Activated T-cell treated with anti-CD3 and anti-CD28 coated beads, Interleukin-2, amount 50 U/mL, for 24 hours (primary cell): ENCODE data around the gene NAA10.

Source experiments
- DNase-seq: peaks from one replicate; pipeline ENCODE4 v3.0.0-alpha.2; 2020
- H3K27ac Mint-ChIP-seq: 2 replicates; pipeline ENCODE4 v1.8.0; 2020; ENCODE audit warnings: mild to moderate bottlenecking, mixed read lengths
- H3K27me3 Mint-ChIP-seq: 2 replicates; pipeline ENCODE4 v1.8.0; 2020; ENCODE audit warnings: mixed read lengths
- H3K36me3 Mint-ChIP-seq: 2 replicates; pipeline ENCODE4 v1.8.0; 2020; ENCODE audit warnings: low read depth, mixed read lengths
- H3K4me1 Mint-ChIP-seq: 2 replicates; pipeline ENCODE4 v1.8.0; 2020; ENCODE audit warnings: low read depth, mixed read lengths
- H3K4me3 Mint-ChIP-seq: 2 replicates; pipeline ENCODE4 v1.8.0; 2020; ENCODE audit warnings: mild to moderate bottlenecking, moderate library complexity, mixed read lengths
- H3K9me3 Mint-ChIP-seq: 2 replicates; pipeline ENCODE4 v1.8.0; 2020; ENCODE audit warnings: mixed read lengths

NAA10 gene

GRCh38 chrX:153931748-153932147 is 3.1 kb downstream of the NAA10 start:
- Mint-ChIP-seq H3K27ac (peak overlapping the region; percentile 81), H3K4me1 (peaks cover 50% of the 10 kb centered on the region), H3K4me3 (peak overlapping the region; percentile 0), H3K27me3 (peaks cover 6% of the 10 kb centered on the region), H3K9me3 (no peaks in the 10 kb centered on the region), H3K36me3 (peaks cover 61% of the 10 kb centered on the region)
- no peak for DNase-seq

GRCh38 chrX:153931151-153931550 is 3.7 kb downstream of the NAA10 start:
- Mint-ChIP-seq H3K9me3 (no peaks in the 10 kb centered on the region), H3K4me1 (peaks cover 52% of the 10 kb centered on the region), H3K4me3 (no peak overlapping the region), H3K36me3 (peaks cover 61% of the 10 kb centered on the region), H3K27ac (peak overlapping the region; percentile 81), H3K27me3 (peaks cover 3% of the 10 kb centered on the region)
- no peak for DNase-seq

GRCh38 chrX:153930011-153930910 is 4.6 kb downstream of the NAA10 start:
- peaks cover 66% of the 10 kb centered on the region for H3K36me3 Mint-ChIP-seq
- H3K4me1 Mint-ChIP-seq, result peaks cover 52% of the 10 kb centered on the region
- peaks cover 3% of the 10 kb centered on the region for H3K27me3 Mint-ChIP-seq
- no peak for DNase-seq
- no peaks in the 10 kb centered on the region for H3K9me3 Mint-ChIP-seq
- H3K4me3 Mint-ChIP-seq, result no peak overlapping the region
- peak overlapping the region; percentile 74 for H3K27ac Mint-ChIP-seq

- peaks cover 3% of the 10 kb centered on the region for H3K27me3 Mint-ChIP-seq
- DNase-seq, result no peak
- peaks cover 73% of the 10 kb centered on the region for H3K36me3 Mint-ChIP-seq
- peaks cover 59% of the 10 kb centered on the region for H3K4me1 Mint-ChIP-seq
- H3K4me3 Mint-ChIP-seq, result peak overlapping the region; percentile 81
- H3K27ac Mint-ChIP-seq, result peak overlapping the region; percentile 71
- H3K9me3 Mint-ChIP-seq, result no peaks in the 10 kb centered on the region
These were observed 5.3 kb downstream of the NAA10 start for GRCh38 chrX:153929576-153929975.

GRCh38 chrX:153928846-153929245 is 6.0 kb downstream of the NAA10 start:
- peak overlapping the region; percentile 85 for H3K27ac Mint-ChIP-seq
- H3K4me1 Mint-ChIP-seq, result peaks cover 63% of the 10 kb centered on the region

GRCh38 chrX:153927922-153928760 is 6.7 kb downstream of the NAA10 start:
- Mint-ChIP-seq H3K27me3 (peaks cover 7% of the 10 kb centered on the region), H3K4me1 (peaks cover 67% of the 10 kb centered on the region), H3K27ac (peak overlapping the region; percentile 97), H3K4me3 (peak overlapping the region; percentile 86), H3K9me3 (no peaks in the 10 kb centered on the region), H3K36me3 (peaks cover 75% of the 10 kb centered on the region)
- DNase-seq, result peak; percentile 95

More at GRCh38 chrX:153928846-153929245, 6.0 kb downstream of the NAA10 start:
- H3K4me3 Mint-ChIP-seq, result peak overlapping the region; percentile 81
- no peak for DNase-seq
- no peaks in the 10 kb centered on the region for H3K9me3 Mint-ChIP-seq
- peaks cover 3% of the 10 kb centered on the region for H3K27me3 Mint-ChIP-seq
- H3K36me3 Mint-ChIP-seq, result peaks cover 74% of the 10 kb centered on the region

- Mint-ChIP-seq H3K36me3 (peaks cover 73% of the 10 kb centered on the region), H3K27ac (peak overlapping the region; percentile 97), H3K4me1 (peaks cover 71% of the 10 kb centered on the region), H3K4me3 (peak overlapping the region; percentile 86), H3K27me3 (peaks cover 9% of the 10 kb centered on the region), H3K9me3 (no peaks in the 10 kb centered on the region)
- DNase-seq, result no peak
These were observed 7.2 kb downstream of the NAA10 start for GRCh38 chrX:153927672-153927921.

- H3K36me3 Mint-ChIP-seq, result peaks cover 71% of the 10 kb centered on the region
- DNase-seq, result peak; percentile 80
- peaks cover 76% of the 10 kb centered on the region for H3K4me1 Mint-ChIP-seq
- peak overlapping the region; percentile 97 for H3K27ac Mint-ChIP-seq
- peaks cover 12% of the 10 kb centered on the region for H3K27me3 Mint-ChIP-seq
- no peaks in the 10 kb centered on the region for H3K9me3 Mint-ChIP-seq
- H3K4me3 Mint-ChIP-seq, result peak overlapping the region; percentile 86
These were observed 7.8 kb downstream of the NAA10 start for GRCh38 chrX:153926858-153927671.

- no peaks in the 10 kb centered on the region for H3K9me3 Mint-ChIP-seq
- peaks cover 69% of the 10 kb centered on the region for H3K36me3 Mint-ChIP-seq
- no peak for DNase-seq
- peak overlapping the region; percentile 86 for H3K4me3 Mint-ChIP-seq
- H3K27ac Mint-ChIP-seq, result peak overlapping the region; percentile 97
- H3K27me3 Mint-ChIP-seq, result peaks cover 12% of the 10 kb centered on the region
- H3K4me1 Mint-ChIP-seq, result peaks cover 78% of the 10 kb centered on the region
These were observed 8.3 kb downstream of the NAA10 start for GRCh38 chrX:153926552-153926857.

- no peaks in the 10 kb centered on the region for H3K9me3 Mint-ChIP-seq
- H3K4me1 Mint-ChIP-seq, result peaks cover 76% of the 10 kb centered on the region
- H3K27me3 Mint-ChIP-seq, result peaks cover 13% of the 10 kb centered on the region
- DNase-seq, result peak; percentile 72
- peak within 1 kb of the TSS; percentile 97 for H3K27ac Mint-ChIP-seq
- peak within 1 kb of the TSS; percentile 91 for H3K4me3 Mint-ChIP-seq
- peaks cover 64% of the 10 kb centered on the region for H3K36me3 Mint-ChIP-seq
These were observed 8.9 kb downstream of the NAA10 start, which contains the start of gene ARHGAP4 for GRCh38 chrX:153925739-153926551. ARHGAP4 (minus strand) TSS chrX:153926264; CDS start chrX:153926202, 62 bp downstream.

- H3K4me1 Mint-ChIP-seq, result peaks cover 72% of the 10 kb centered on the region
- DNase-seq, result no peak
- H3K27ac Mint-ChIP-seq, result peak overlapping the region; percentile 97
- H3K36me3 Mint-ChIP-seq, result peaks cover 63% of the 10 kb centered on the region
- peaks cover 14% of the 10 kb centered on the region for H3K27me3 Mint-ChIP-seq
- no peaks in the 10 kb centered on the region for H3K9me3 Mint-ChIP-seq
- H3K4me3 Mint-ChIP-seq, result peak overlapping the region; percentile 91
These were observed 9.5 kb downstream of the NAA10 start for GRCh38 chrX:153925387-153925738.

- Mint-ChIP-seq H3K9me3 (no peaks in the 10 kb centered on the region), H3K4me3 (peak overlapping the region; percentile 91), H3K27ac (peak overlapping the region; percentile 97), H3K36me3 (peaks cover 60% of the 10 kb centered on the region), H3K27me3 (peaks cover 22% of the 10 kb centered on the region), H3K4me1 (peaks cover 66% of the 10 kb centered on the region)
- DNase-seq, result no peak
These were observed 10.5 kb downstream of the NAA10 start for GRCh38 chrX:153924149-153924861.
